Measurements from ENCODE around the gene ACER3.

- TF ChIP-seq CTCF (IDR thresholded peaks at IDR 0.05) (no peak), POLR2A (IDR thresholded peaks at IDR 0.05) (no peak)
Measured at GRCh38 chr11:76885390-76886097, 24.8 kb downstream of the ACER3 start.
